ENCODE data around the gene TPCN1.

DNA sequence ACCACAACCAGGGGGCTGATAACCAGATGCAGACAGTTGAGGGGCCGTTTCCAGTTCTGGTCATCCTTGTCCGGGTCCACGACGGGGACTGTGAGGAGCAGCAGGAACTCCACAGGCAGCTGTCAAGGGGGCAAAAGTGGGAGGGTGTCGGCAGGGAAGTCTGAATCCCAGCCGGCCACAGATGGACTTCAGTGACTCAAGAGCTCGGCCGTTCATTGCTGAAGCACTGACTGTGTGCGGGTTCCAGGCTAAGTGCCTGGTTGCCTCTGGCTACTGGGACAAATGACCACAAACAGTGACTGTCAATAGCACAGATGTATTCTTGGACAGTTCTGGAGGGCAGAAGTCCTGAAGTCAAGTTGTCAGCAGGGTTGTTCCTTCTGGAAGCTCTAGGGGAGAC lies 94.1 kb downstream of the TPCN1 start:
- TF ChIP-seq, protein P1, sequence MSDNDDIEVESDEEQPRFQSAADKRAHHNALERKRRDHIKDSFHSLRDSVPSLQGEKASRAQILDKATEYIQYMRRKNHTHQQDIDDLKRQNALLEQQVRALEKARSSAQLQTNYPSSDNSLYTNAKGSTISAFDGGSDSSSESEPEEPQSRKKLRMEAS (IDR thresholded peaks at IDR 0.05) = no peak
- TF ChIP-seq CHD1 (IDR thresholded peaks at IDR 0.05; ENCODE audit: low read depth, low read length) (no peak), NRF1 (IDR thresholded peaks at IDR 0.05; ENCODE audit: low read depth, low read length) (no peak), RFX5 (IDR thresholded peaks at IDR 0.05; ENCODE audit: borderline replicate concordance, low read depth, low read length) (no peak), GABPA (IDR thresholded peaks at IDR 0.05; ENCODE audit: borderline replicate concordance, insufficient read depth, low read length) (no peak), CHD2 (IDR thresholded peaks at IDR 0.05; ENCODE audit: low read length) (no peak), POLR2AphosphoS5 (IDR thresholded peaks at IDR 0.05; ENCODE audit: low read depth, low read length) (no peak), EP300 (IDR thresholded peaks at IDR 0.05; ENCODE audit: borderline replicate concordance in 1 of 2, low read depth in 2 of 2, low read length in 2 of 2) (no peak), JUND (IDR thresholded peaks at IDR 0.05; ENCODE audit: low read length) (no peak), POLR2A (IDR thresholded peaks at IDR 0.05; ENCODE audit: control extremely low read depth in 1 of 2, low read depth in 2 of 2, low read length in 2 of 2) (no peak)
- TF ChIP-seq, protein P2, sequence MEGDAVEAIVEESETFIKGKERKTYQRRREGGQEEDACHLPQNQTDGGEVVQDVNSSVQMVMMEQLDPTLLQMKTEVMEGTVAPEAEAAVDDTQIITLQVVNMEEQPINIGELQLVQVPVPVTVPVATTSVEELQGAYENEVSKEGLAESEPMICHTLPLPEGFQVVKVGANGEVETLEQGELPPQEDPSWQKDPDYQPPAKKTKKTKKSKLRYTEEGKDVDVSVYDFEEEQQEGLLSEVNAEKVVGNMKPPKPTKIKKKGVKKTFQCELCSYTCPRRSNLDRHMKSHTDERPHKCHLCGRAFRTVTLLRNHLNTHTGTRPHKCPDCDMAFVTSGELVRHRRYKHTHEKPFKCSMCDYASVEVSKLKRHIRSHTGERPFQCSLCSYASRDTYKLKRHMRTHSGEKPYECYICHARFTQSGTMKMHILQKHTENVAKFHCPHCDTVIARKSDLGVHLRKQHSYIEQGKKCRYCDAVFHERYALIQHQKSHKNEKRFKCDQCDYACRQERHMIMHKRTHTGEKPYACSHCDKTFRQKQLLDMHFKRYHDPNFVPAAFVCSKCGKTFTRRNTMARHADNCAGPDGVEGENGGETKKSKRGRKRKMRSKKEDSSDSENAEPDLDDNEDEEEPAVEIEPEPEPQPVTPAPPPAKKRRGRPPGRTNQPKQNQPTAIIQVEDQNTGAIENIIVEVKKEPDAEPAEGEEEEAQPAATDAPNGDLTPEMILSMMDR (IDR thresholded peaks at IDR 0.05; ENCODE audit: control extremely low read depth in 1 of 3, insufficient read depth in 1 of 3, low read depth in 1 of 3, low read length in 3 of 3) = no peak
- TF ChIP-seq, protein P3, sequence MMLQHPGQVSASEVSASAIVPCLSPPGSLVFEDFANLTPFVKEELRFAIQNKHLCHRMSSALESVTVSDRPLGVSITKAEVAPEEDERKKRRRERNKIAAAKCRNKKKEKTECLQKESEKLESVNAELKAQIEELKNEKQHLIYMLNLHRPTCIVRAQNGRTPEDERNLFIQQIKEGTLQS (IDR thresholded peaks at IDR 0.05; ENCODE audit: insufficient read depth, low read depth, low read length) = no peak

Data from H1 (cell line).